ENCODE results near the gene TEX26.

DNA sequence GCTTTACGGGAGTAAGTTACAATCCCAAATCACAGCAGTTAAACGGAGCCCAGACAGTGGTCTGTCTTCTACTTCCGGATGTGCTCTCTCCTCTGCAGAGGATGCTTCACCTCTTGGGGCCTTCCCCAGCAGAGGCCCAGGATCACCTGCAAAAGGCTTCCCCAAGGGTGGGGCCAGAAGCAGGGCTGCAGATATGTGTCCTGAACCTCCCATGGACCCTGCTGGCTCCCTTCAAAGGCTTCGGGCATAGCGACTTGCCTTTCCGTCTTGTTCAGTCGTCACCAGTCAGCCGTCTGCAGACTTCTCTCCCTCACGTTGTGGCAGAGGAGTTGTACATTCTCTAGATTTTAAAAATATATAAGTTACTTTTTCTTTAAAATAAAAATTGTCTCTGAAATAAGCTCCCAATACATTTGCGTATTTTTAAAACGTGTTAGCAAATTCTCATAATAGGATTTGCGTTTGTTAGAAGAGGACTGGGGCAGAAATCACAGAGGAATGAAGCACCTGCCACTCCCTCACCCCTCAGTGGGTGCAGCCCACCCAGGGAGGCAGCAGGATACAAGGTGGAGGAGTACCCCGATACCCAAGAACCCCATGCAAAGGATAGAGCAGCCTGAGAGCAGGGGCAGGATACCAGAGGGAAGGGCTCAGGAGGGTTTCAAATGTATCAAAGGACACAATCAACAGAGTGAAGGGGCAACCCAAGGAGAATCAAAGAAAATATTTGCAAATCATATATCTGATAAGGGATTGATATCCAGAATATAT, 49.3 kb upstream of the TEX26 start:
- TF ChIP-seq CEBPB (IDR thresholded peaks at IDR 0.05) (no peak), YY1 (IDR thresholded peaks at IDR 0.05; ENCODE audit: low read depth) (no peak), TAF1 (IDR thresholded peaks at IDR 0.05; ENCODE audit: low read depth) (no peak), EP300 (IDR thresholded peaks at IDR 0.05; ENCODE audit: borderline replicate concordance) (no peak), EGR1 (IDR thresholded peaks at IDR 0.05) (no peak), NFIC (IDR thresholded peaks at IDR 0.05) (no peak), ZBTB7A (IDR thresholded peaks at IDR 0.05; ENCODE audit: low read depth) (no peak), CREB1 (IDR thresholded peaks at IDR 0.05; ENCODE audit: low read depth) (no peak), RAD21 (IDR thresholded peaks at IDR 0.05; ENCODE audit: low read depth) (no peak), MAX (IDR thresholded peaks at IDR 0.05) (no peak), TEAD4 (IDR thresholded peaks at IDR 0.05) (no peak), FOXM1 (IDR thresholded peaks at IDR 0.05; ENCODE audit: borderline replicate concordance, low read depth) (no peak)
- TF ChIP-seq, protein P1, sequence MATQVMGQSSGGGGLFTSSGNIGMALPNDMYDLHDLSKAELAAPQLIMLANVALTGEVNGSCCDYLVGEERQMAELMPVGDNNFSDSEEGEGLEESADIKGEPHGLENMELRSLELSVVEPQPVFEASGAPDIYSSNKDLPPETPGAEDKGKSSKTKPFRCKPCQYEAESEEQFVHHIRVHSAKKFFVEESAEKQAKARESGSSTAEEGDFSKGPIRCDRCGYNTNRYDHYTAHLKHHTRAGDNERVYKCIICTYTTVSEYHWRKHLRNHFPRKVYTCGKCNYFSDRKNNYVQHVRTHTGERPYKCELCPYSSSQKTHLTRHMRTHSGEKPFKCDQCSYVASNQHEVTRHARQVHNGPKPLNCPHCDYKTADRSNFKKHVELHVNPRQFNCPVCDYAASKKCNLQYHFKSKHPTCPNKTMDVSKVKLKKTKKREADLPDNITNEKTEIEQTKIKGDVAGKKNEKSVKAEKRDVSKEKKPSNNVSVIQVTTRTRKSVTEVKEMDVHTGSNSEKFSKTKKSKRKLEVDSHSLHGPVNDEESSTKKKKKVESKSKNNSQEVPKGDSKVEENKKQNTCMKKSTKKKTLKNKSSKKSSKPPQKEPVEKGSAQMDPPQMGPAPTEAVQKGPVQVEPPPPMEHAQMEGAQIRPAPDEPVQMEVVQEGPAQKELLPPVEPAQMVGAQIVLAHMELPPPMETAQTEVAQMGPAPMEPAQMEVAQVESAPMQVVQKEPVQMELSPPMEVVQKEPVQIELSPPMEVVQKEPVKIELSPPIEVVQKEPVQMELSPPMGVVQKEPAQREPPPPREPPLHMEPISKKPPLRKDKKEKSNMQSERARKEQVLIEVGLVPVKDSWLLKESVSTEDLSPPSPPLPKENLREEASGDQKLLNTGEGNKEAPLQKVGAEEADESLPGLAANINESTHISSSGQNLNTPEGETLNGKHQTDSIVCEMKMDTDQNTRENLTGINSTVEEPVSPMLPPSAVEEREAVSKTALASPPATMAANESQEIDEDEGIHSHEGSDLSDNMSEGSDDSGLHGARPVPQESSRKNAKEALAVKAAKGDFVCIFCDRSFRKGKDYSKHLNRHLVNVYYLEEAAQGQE (IDR thresholded peaks at IDR 0.05; ENCODE audit: low read depth), result no peak
- TF ChIP-seq, protein P2, sequence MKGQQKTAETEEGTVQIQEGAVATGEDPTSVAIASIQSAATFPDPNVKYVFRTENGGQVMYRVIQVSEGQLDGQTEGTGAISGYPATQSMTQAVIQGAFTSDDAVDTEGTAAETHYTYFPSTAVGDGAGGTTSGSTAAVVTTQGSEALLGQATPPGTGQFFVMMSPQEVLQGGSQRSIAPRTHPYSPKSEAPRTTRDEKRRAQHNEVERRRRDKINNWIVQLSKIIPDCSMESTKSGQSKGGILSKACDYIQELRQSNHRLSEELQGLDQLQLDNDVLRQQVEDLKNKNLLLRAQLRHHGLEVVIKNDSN (IDR thresholded peaks at IDR 0.05), result no peak

Data from Ishikawa (cell line).